ENCODE measurements around the gene DOK3.

Gene DOK3

GRCh38 chr5:177527595-177527994 lies 18.0 kb upstream of the DOK3 start:
- Histone ChIP-seq H3K4me1 (ENCODE audit: insufficient read depth, low read length, poor library complexity, severe bottlenecking) (no peaks in the 10 kb centered on the region), H3K27me3 (ENCODE audit: insufficient read depth, low read length, poor library complexity, severe bottlenecking) (no peaks in the 10 kb centered on the region), H3K9me2 (replicated peaks; ENCODE audit: low read depth, low read length) (no peaks in the 10 kb centered on the region), H2AFZ (ENCODE audit: low read length) (no peak overlapping the region), H4K20me1 (ENCODE audit: insufficient read depth, low read length, poor library complexity, severe bottlenecking) (no peaks in the 10 kb centered on the region), H3K4me3 (ENCODE audit: low read length, poor library complexity, severe bottlenecking) (no peak overlapping the region), H3K9ac (ENCODE audit: low read depth, low read length, poor library complexity, severe bottlenecking) (no peak overlapping the region), H3K9me3 (ENCODE audit: insufficient read depth, low read depth, low read length) (no peaks in the 10 kb centered on the region), H3F3A (ENCODE audit: low read depth) (no peaks in the 10 kb centered on the region), H3K36me3 (ENCODE audit: insufficient read depth, low read length) (peaks cover 3% of the 10 kb centered on the region; the same call in 1 of the 2 replicates), H3K4me2 (ENCODE audit: low read depth, low read length, poor library complexity, severe bottlenecking) (no peak overlapping the region), H3K79me2 (ENCODE audit: insufficient read depth, low read length) (no peaks in the 10 kb centered on the region)
- TF ChIP-seq EZH2phosphoT487 (IDR thresholded peaks at IDR 0.05; ENCODE audit: borderline replicate concordance) (no peak), CTCF (conservative IDR thresholded peaks at IDR 0.05; ENCODE audit: low read length) (no peak)

- H3K36me3 ChIP-seq (ENCODE audit: insufficient read depth, low read length), result peaks cover 3% of the 10 kb centered on the region; the same call in 1 of the 2 replicates
- no peak overlapping the region for H3K4me2 ChIP-seq (ENCODE audit: low read depth, low read length, poor library complexity, severe bottlenecking)
- no peaks in the 10 kb centered on the region for H3K79me2 ChIP-seq (ENCODE audit: insufficient read depth, low read length)
- TF ChIP-seq EZH2phosphoT487 (IDR thresholded peaks at IDR 0.05; ENCODE audit: borderline replicate concordance) (no peak), CTCF (conservative IDR thresholded peaks at IDR 0.05; ENCODE audit: low read length) (no peak)
- no peak overlapping the region for H3K9ac ChIP-seq (ENCODE audit: low read depth, low read length, poor library complexity, severe bottlenecking)
- no peaks in the 10 kb centered on the region for H3K27me3 ChIP-seq (ENCODE audit: insufficient read depth, low read length, poor library complexity, severe bottlenecking)
- no peaks in the 10 kb centered on the region for H3K9me2 ChIP-seq (replicated peaks; ENCODE audit: low read depth, low read length)
- no peaks in the 10 kb centered on the region for H3F3A ChIP-seq (ENCODE audit: low read depth)
- no peak overlapping the region for H3K4me3 ChIP-seq (ENCODE audit: low read length, poor library complexity, severe bottlenecking)
- H3K4me1 ChIP-seq (ENCODE audit: insufficient read depth, low read length, poor library complexity, severe bottlenecking), result no peaks in the 10 kb centered on the region
- no peak overlapping the region for H2AFZ ChIP-seq (ENCODE audit: low read length)
- H3K9me3 ChIP-seq (ENCODE audit: insufficient read depth, low read depth, low read length), result no peaks in the 10 kb centered on the region
- H4K20me1 ChIP-seq (ENCODE audit: insufficient read depth, low read length, poor library complexity, severe bottlenecking), result no peaks in the 10 kb centered on the region
These were observed 17.2 kb upstream of the DOK3 start for GRCh38 chr5:177526791-177527190.

- no peaks in the 10 kb centered on the region for H3K9me2 ChIP-seq (replicated peaks; ENCODE audit: low read depth, low read length)
- H4K20me1 ChIP-seq (ENCODE audit: insufficient read depth, low read length, poor library complexity, severe bottlenecking), result no peaks in the 10 kb centered on the region
- H3K4me2 ChIP-seq (ENCODE audit: low read depth, low read length, poor library complexity, severe bottlenecking), result no peak overlapping the region
- no peak overlapping the region for H2AFZ ChIP-seq (ENCODE audit: low read length)
- H3K9ac ChIP-seq (ENCODE audit: low read depth, low read length, poor library complexity, severe bottlenecking), result no peak overlapping the region
- H3K9me3 ChIP-seq (ENCODE audit: insufficient read depth, low read depth, low read length), result no peaks in the 10 kb centered on the region
- H3K4me3 ChIP-seq (ENCODE audit: low read length, poor library complexity, severe bottlenecking), result no peak overlapping the region
- H3K27me3 ChIP-seq (ENCODE audit: insufficient read depth, low read length, poor library complexity, severe bottlenecking), result no peaks in the 10 kb centered on the region
- H3K36me3 ChIP-seq (ENCODE audit: insufficient read depth, low read length), result peaks cover 3% of the 10 kb centered on the region; the same call in 1 of the 2 replicates
- no peaks in the 10 kb centered on the region for H3F3A ChIP-seq (ENCODE audit: low read depth)
- TF ChIP-seq EZH2phosphoT487 (IDR thresholded peaks at IDR 0.05; ENCODE audit: borderline replicate concordance) (no peak), CTCF (conservative IDR thresholded peaks at IDR 0.05; ENCODE audit: low read length) (no peak)
- no peaks in the 10 kb centered on the region for H3K79me2 ChIP-seq (ENCODE audit: insufficient read depth, low read length)
- peaks cover 5% of the 10 kb centered on the region for H3K4me1 ChIP-seq (ENCODE audit: insufficient read depth, low read length, poor library complexity, severe bottlenecking)
These were observed 16.6 kb upstream of the DOK3 start for GRCh38 chr5:177526191-177526590.
